A549 (cell line): ENCODE data around the gene IFITM10.

Experiments
- CBX8 ChIP-seq: fragments of 200-600 bp; sonication (generic); IDR thresholded peaks from 2 replicates; pipeline ENCODE4 v1.6.1; 2016
- CEBPB ChIP-seq, 2 experiments: fragments of >200 bp in 1 of 2; sonication (Bioruptor Twin) in 1 of 2; formaldehyde crosslinking in 1 of 2; IDR thresholded peaks; 2 replicates each; pipeline ENCODE4 v1.6.1; 2012 to 2016
- JUN ChIP-seq, 2 experiments: fragments of >200 bp; sonication (Bioruptor Twin); formaldehyde crosslinking; IDR thresholded peaks; 2 replicates in 1 of 2; 3 replicates in 1 of 2; pipeline ENCODE4 v1.6.1; 2016 to 2017
- RCOR1 ChIP-seq: fragments of 150-350 bp; IDR thresholded peaks from 2 replicates; pipeline ENCODE4 v1.6.1; 2014; ENCODE audit warnings: antibody characterized with exemption, low read length, low read depth
- ZFP36 ChIP-seq: fragments of 450-650 bp; IDR thresholded peaks from 2 replicates; pipeline ENCODE4 v1.6.1; 2014; ENCODE audit warnings: borderline replicate concordance; ENCODE audit not compliant: partially characterized antibody
- TF ChIP-seq, protein P1 (sequence below): fragments of 200-600 bp; sonication (generic); IDR thresholded peaks from 2 replicates; pipeline ENCODE4 v1.6.1; 2016; ENCODE audit warnings: antibody characterized with exemption, mild to moderate bottlenecking, moderate library complexity
- TF ChIP-seq, protein P2 (sequence below): fragments of >200 bp; sonication (Bioruptor Twin); formaldehyde crosslinking; IDR thresholded peaks from 3 replicates; pipeline ENCODE4 v1.5.1; 2016

DNA sequence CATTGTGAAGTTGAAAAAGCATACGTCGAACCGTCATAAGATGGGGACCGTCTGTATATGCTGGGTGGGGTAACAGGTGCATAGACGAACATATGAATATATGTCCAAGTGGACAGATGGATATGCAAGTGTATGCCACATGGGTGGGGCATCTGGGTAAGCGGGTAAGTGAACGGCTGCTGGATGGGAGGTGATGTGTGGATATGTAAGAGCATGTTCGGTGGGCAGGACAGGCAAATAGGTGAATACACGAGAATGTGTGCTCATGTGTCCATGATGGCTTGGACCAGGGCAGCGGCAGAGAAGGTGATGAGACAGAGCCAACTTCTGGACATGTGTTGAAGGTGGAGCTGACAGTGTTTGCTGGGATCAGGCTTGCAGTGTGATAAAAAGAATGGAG, 12.0 kb downstream of the IFITM10 start:
- no peak for TF ChIP-seq JUN (IDR thresholded peaks at IDR 0.05)
- TF ChIP-seq CEBPB (IDR thresholded peaks at IDR 0.05), result no peak
- TF ChIP-seq, protein P1, sequence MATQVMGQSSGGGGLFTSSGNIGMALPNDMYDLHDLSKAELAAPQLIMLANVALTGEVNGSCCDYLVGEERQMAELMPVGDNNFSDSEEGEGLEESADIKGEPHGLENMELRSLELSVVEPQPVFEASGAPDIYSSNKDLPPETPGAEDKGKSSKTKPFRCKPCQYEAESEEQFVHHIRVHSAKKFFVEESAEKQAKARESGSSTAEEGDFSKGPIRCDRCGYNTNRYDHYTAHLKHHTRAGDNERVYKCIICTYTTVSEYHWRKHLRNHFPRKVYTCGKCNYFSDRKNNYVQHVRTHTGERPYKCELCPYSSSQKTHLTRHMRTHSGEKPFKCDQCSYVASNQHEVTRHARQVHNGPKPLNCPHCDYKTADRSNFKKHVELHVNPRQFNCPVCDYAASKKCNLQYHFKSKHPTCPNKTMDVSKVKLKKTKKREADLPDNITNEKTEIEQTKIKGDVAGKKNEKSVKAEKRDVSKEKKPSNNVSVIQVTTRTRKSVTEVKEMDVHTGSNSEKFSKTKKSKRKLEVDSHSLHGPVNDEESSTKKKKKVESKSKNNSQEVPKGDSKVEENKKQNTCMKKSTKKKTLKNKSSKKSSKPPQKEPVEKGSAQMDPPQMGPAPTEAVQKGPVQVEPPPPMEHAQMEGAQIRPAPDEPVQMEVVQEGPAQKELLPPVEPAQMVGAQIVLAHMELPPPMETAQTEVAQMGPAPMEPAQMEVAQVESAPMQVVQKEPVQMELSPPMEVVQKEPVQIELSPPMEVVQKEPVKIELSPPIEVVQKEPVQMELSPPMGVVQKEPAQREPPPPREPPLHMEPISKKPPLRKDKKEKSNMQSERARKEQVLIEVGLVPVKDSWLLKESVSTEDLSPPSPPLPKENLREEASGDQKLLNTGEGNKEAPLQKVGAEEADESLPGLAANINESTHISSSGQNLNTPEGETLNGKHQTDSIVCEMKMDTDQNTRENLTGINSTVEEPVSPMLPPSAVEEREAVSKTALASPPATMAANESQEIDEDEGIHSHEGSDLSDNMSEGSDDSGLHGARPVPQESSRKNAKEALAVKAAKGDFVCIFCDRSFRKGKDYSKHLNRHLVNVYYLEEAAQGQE, result no peak
- TF ChIP-seq ZFP36, result no peak
- TF ChIP-seq, protein P2, sequence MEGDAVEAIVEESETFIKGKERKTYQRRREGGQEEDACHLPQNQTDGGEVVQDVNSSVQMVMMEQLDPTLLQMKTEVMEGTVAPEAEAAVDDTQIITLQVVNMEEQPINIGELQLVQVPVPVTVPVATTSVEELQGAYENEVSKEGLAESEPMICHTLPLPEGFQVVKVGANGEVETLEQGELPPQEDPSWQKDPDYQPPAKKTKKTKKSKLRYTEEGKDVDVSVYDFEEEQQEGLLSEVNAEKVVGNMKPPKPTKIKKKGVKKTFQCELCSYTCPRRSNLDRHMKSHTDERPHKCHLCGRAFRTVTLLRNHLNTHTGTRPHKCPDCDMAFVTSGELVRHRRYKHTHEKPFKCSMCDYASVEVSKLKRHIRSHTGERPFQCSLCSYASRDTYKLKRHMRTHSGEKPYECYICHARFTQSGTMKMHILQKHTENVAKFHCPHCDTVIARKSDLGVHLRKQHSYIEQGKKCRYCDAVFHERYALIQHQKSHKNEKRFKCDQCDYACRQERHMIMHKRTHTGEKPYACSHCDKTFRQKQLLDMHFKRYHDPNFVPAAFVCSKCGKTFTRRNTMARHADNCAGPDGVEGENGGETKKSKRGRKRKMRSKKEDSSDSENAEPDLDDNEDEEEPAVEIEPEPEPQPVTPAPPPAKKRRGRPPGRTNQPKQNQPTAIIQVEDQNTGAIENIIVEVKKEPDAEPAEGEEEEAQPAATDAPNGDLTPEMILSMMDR, result no peak
- no peak for TF ChIP-seq CBX8
- TF ChIP-seq RCOR1, result no peak
